ENCODE results near the gene OPN1SW.

- TF ChIP-seq POLR2A (IDR thresholded peaks at IDR 0.05; ENCODE audit: low read depth, low read length) (no peak), POLR2AphosphoS5 (IDR thresholded peaks at IDR 0.05; ENCODE audit: low read depth, low read length) (no peak)
Observed at GRCh38 chr7:128740996-128741395, 34.6 kb downstream of the OPN1SW start.

Measured in GM12892 (cell line).